NCI-H526 (cell line): ENCODE data around the gene TFRC.
"Not testable (repeated sequence)": the region's sequence is repeated elsewhere in the genome, so short reads cannot be mapped to it uniquely, and the experiment has no call there.

ENCODE experiments used
- DNase-seq, 2 experiments: peaks; one replicate each; lab custom pipeline; 2025; lab: John Stamatoyannopoulos, UW

TFRC gene

GRCh38 chr3:196048922-196049598 lies 32.8 kb downstream of the TFRC start:
- no peak for DNase-seq

- no peak for DNase-seq
Observed at GRCh38 chr3:196047391-196048030, 34.4 kb downstream of the TFRC start.

DNA sequence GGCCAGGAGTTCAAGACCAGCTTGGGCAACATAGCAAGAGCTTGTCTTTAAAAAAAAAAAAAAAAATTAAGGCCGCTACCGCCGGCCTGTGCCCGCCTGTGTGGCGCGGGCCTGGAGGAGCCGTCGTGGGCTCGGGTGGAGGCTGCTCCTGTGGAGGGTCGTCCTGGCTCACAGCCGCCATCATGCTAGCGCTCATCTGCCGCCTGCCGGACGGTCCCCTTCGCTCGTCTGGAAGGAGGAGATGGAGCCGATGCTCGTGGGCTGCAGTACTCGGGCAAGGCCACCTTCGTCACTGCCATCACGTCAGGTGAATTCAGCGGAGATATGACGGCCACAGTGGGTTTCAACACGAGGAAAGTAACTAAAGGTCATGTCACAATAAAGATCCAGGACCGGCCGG lies 37.4 kb downstream of the TFRC start:
- DNase-seq: no peak

- no peak for DNase-seq
Observed at GRCh38 chr3:196042673-196043072, 39.2 kb downstream of the TFRC start.

GRCh38 chr3:196039359-196039758 lies 42.5 kb downstream of the TFRC start:
- no peak for DNase-seq

GRCh38 chr3:196026059-196026458 lies 55.8 kb downstream of the TFRC start:
- DNase-seq: not testable (repeated sequence)

GRCh38 chr3:196024968-196025367 lies 56.9 kb downstream of the TFRC start:
- DNase-seq: no peak

DNA sequence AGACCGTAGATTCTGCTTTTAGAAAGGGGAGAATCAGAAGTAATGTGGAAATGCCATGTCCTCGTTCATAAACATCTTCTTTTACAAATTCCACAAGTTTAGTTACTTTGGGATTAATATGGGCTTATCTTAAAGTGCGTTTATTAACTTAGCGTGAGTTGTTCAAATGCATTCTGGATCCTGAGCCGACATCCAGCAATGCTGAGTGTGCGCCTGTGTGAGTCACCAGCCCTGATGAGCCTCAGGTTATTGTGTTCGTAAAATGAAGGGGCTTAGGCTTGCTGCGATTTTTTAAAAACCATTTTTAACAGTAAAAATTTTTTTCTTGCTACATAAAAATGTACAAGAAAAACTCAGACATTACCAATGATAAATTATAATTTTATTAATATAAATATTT lies 57.9 kb downstream of the TFRC start:
- DNase-seq: no peak

GRCh38 chr3:196022499-196022878 lies 59.4 kb downstream of the TFRC start:
- not testable (repeated sequence) for DNase-seq

DNA sequence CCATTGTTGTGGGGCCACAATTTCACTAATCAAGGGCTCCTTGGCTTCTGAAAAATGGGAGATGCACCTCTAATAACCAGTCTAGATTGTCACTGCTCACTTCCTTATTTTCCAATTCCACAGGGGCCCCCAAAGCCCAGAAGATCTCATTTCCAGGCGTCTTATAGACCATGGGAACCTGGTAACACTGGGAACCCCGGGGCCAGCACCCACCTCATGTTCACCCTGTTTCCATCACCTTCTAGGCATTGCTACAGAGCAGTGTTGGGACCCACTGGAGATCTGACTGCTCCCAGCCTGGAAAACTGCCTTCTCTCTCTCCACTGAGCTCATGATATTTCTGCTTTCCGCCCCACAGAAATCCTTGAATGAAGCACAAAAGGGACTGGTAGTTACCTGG lies 61.5 kb downstream of the TFRC start:
- DNase-seq: no peak

- DNase-seq: not testable (repeated sequence)
Observed at GRCh38 chr3:196019576-196019975, 62.3 kb downstream of the TFRC start.

DNA sequence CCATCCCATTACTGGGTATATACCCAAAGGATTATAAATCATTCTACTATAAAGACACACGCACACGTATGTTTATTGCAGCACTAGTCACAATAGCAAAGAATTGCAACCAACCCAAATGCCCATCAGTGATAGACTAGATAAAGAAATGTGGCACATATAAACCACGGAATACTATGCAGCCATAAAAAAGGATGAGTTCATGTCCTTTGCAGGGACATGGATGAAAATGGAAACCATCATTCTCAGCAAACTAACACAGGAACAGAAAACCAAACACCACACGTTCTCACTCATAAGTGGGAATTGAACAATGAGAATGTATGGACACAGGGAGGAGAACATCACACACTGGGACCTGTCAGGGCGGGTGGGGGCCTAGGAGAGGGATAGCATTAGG lies 63.7 kb downstream of the TFRC start:
- DNase-seq: not testable (repeated sequence)

- no peak for DNase-seq
Observed at GRCh38 chr3:196016485-196016884, 65.4 kb downstream of the TFRC start.

GRCh38 chr3:196016059-196016458 lies 65.8 kb downstream of the TFRC start:
- DNase-seq: no peak

- DNase-seq: no peak
Observed at GRCh38 chr3:196013587-196014487, 68.1 kb downstream of the TFRC start.

- DNase-seq: no peak
Observed at GRCh38 chr3:196012941-196013476, 68.9 kb downstream of the TFRC start.

DNA sequence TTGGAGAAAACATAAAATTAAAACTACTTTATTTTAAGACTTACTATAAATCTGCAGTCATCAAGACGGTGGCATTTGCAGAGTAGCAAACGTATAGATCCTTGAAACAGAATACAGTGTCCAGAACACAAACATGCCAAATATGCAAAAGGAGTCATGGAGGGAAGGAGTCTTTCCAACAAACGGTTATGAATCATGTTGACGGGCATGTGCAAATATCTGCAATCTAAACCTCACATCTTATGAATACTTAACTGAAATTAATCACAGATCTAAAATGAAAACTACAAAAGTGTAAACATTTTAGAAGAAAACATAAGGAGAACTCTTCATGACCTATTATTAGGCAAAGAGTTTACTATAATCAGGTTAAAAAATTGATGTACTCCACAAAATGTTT lies 69.4 kb downstream of the TFRC start:
- DNase-seq: no peak

DNA sequence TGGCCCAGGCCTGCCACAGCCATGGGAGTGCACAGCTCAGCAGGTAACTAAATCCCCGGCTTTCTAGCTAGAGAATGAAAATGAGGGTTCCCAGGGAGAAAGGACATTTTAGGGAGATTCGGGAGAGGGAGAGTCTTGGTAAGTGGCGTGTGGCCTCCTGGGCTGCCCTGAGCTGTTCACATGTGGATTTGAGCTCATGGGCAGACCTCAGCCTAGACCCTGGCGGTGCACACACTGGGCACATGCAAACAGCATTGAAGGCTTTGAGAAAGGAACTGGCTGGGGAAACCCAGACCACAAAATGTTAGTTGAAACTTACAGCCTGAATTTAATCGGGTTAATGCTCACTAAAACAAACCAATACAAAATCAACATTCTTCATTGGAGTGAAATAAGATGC lies 72.4 kb downstream of the TFRC start:
- no peak for DNase-seq

DNA sequence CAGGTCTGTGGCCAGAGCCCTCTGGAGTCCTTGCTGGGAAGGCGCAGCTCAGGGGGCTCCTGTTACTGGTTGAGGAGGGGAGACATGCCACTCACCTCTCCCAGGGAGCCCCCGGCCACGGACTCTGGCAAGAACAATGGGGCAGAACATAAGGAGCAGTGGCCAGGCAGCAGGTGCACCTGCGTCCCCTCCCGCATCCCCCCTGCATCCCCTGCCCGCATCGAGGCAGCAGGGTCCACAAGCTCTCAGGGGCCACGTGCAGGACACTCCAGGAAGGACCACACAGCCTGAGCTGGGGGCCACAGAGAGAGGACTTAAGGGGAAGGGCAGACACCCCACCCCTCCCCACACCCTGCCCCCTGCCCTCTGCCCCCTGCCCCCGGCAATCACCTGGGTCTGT lies 73.0 kb downstream of the TFRC start:
- no peak for DNase-seq

DNA sequence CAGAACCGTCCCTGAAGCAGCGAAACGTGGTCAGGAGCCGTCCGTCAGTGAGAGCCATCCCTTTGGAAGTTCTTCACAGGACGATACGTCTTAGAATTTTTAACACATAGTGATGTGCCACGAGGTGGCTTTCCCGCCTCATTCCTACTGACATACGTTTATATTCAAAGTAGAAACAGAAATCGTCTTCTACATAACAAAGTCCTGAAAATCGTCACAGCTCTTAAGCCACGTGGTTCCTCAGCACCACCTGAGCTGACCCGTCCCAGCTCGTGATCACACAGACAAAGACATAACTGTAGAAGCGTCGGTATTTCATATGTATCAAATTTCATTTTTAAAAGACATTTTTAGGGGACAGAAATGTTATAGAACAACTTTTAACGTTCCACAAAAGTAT lies 73.5 kb downstream of the TFRC start:
- DNase-seq: no peak

DNA sequence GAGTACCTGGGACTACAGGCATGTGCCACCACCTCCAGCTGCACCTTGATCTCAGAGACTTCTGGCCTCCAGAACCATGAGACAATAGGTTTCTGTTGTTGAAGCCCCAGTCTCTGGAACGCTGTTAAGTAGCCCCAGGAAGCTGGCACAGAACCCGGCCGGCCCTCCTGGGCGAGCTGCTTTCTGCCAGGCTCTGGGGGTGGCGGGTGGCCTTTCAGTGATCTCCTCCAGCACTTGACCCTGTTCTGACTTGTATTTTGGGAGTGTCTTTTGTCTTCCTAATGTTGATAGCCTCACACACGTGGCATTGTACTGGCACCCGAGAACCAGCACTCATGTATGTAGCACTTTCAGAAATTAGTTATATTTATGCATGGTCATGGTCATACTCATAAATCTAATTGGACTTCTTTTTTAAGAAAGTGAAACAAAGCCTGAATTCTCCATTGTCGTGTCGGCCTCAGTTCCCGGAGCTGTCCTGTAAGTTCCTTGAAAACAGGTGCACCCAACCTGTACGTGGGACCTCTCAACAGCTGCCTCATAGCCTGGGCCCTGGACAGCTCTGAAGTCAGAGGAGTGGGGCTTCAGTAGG lies 74.0 kb downstream of the TFRC start:
- no peak for DNase-seq

DNA sequence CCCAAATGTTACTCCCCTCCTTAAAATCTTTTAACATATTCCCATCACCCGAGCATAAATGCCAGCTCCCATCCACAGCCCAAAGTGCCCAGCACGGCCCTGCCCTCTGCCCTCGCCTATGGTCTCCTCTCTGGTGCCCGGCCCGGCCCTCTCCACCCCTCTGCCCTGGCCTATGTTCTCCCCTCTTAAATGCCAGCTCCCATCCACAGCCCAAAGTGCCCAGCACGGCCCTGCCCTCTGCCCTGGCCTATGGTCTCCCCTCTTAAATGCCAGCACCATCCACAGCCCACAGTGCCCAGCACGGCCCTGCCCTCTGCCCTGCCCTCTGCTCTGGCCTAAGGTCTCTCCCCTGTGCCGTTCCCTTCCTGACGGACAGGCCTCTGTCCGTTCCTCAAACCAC lies 76.6 kb downstream of the TFRC start:
- DNase-seq: not testable (repeated sequence)
